ENCODE data around the gene HSPB7. TPM values are rescaled to one million over a fixed set of nuclear protein-coding genes. Genes with fewer than 3 reads are reported as not detected.

The HSPB7 gene
- total and polyA plus RNA-seq, 2 of the 8 experiments (the other 6 are each of a cell fraction or from before 2014, with no cell fraction given): not detected

DNA sequence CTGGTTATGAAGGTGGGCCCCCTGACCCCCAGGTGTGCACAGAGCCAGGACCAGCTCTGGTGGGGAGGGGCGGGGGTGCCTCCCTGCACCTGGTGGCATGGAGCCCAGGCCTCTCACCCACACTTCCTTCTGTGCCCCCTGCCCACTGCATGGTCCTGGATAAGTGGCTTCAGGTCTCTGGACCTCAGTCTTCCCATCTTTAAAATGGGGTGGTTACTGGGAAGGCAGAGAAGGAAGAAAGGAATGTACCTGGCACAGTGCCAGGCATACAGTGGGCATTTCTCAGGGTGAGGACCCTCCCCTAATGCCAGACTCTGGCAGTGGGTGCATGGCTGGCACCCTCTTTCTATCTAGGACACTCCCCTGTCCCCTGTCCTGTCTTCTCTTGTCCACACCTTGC lies 11.4 kb upstream of the HSPB7 start:
- H2BK12ac ChIP-seq (ENCODE audit: low read depth, low read length): no peak overlapping the region
- ChIA-PET POLR2A (ENCODE audit: partially characterized antibody) (interaction anchor here (0.9 to 1.8 kb wide), 2 partner anchors 14 to 17 kb away, joined by 3 to 8 read pairs; no protein-coding TSS in a partner anchor), CTCF (ENCODE audit: partially characterized antibody) (interaction anchor here (1.2 to 2.7 kb wide), 2 partner anchors 20 to 21 kb away, joined by 4 to 21 read pairs; no protein-coding TSS in a partner anchor)
- peaks cover 0 to 2% (median under 1%) of the 10 kb centered on the region in 4 experiments; a peak in 3 of 7 replicates for H3K27me3 ChIP-seq (replicated peaks in 1 of 4; ENCODE audit: control insufficient read depth in 3 of 4, extremely low read depth in 1 of 4, insufficient read depth in 3 of 4, low read length in 3 of 4)
- no peak for DNase-seq (ENCODE audit: low read depth in 1 of 2, low spot score in 2 of 2)
- H4K91ac ChIP-seq (replicated peaks; ENCODE audit: insufficient read length, low read length): no peak overlapping the region
- H3K4ac ChIP-seq (replicated peaks; ENCODE audit: insufficient read length, low read depth, low read length): no peak overlapping the region
- no peak overlapping the region for H3K23ac ChIP-seq (ENCODE audit: insufficient read length)
- no peak overlapping the region for H3K4me3 ChIP-seq (ENCODE audit: extremely low read depth in 1 of 4, insufficient read depth in 2 of 4, low read depth in 3 of 4, low read length in 4 of 4)
- H2BK120ac ChIP-seq (replicated peaks; ENCODE audit: low read depth, low read length): no peak overlapping the region
- H2AK5ac ChIP-seq (ENCODE audit: low read depth, low read length): no peak overlapping the region
- no peaks in the 10 kb centered on the region for H3K36me3 ChIP-seq (ENCODE audit: control insufficient read depth in 2 of 4, insufficient read depth in 4 of 4, low read length in 3 of 4)
- H2BK20ac ChIP-seq (ENCODE audit: low read length): no peak overlapping the region
- no peak overlapping the region for H3K4me2 ChIP-seq (ENCODE audit: insufficient read depth in 1 of 2, low read depth in 2 of 2, low read length in 2 of 2)
- 80% methylated on average over 1 of the region's 1 CpG; no CpG with 5 or more reads in 1 of the 2 experiments for WGBS, 2 experiments (ENCODE audit: extremely low coverage in 1 of 2, insufficient coverage in 1 of 2, insufficient read length in 1 of 2, insufficient replicate concordance in 2 of 2, low coverage in 1 of 2, low lambda C conversion rate in 2 of 2, missing lambda C conversion rate in 1 of 2)
- no peak overlapping the region for H4K5ac ChIP-seq (ENCODE audit: insufficient read length, low read depth, low read length)
- H2BK5ac ChIP-seq (ENCODE audit: low read depth, low read length): no peak overlapping the region
- no peaks in the 10 kb centered on the region for H3K79me2 ChIP-seq (ENCODE audit: control insufficient read depth in 1 of 2, insufficient read depth in 2 of 2, low read length in 2 of 2)
- TF ChIP-seq EZH2 (IDR thresholded peaks at IDR 0.05; ENCODE audit: low read depth, low read length, severe bottlenecking) (no peak), RFX5 (IDR thresholded peaks at IDR 0.05; ENCODE audit: borderline replicate concordance, low read depth, low read length) (no peak), SUZ12 (IDR thresholded peaks at IDR 0.05; ENCODE audit: low read length) (no peak), SP4 (IDR thresholded peaks at IDR 0.05; ENCODE audit: low read length) (no peak), TCF12 (IDR thresholded peaks at IDR 0.05; ENCODE audit: low read depth, low read length) (no peak), MAFK (IDR thresholded peaks at IDR 0.05; ENCODE audit: low read depth, low read length) (no peak), CHD1 (IDR thresholded peaks at IDR 0.05; ENCODE audit: low read depth, low read length) (no peak), ZNF274 (IDR thresholded peaks at IDR 0.05; ENCODE audit: borderline replicate concordance, extremely low read depth, low read length) (no peak), NANOG (IDR thresholded peaks at IDR 0.05; ENCODE audit: insufficient read depth, low read depth, low read length, poor library complexity, severe bottlenecking) (no peak), SAP30 (IDR thresholded peaks at IDR 0.05; ENCODE audit: insufficient read depth, insufficient replicate concordance, low read length) (no peak), SIRT6 (IDR thresholded peaks at IDR 0.05; ENCODE audit: low read length) (no peak), PHF8 (conservative IDR thresholded peaks at IDR 0.05; ENCODE audit: low read depth, low read length) (no peak), TBP (IDR thresholded peaks at IDR 0.05; ENCODE audit: low read depth, low read length) (no peak)
- no peaks in the 10 kb centered on the region for H3K9me3 ChIP-seq (ENCODE audit: insufficient read depth in 2 of 2, low read depth in 1 of 2, low read length in 1 of 2)
- no peak overlapping the region for H3K56ac ChIP-seq (replicated peaks; ENCODE audit: insufficient read length, low read depth, low read length)
- H3K23me2 ChIP-seq (ENCODE audit: low read depth, low read length): no peaks in the 10 kb centered on the region
- H4K8ac ChIP-seq (ENCODE audit: extremely low read depth, insufficient read depth, low read length): no peak overlapping the region
- no peaks in the 10 kb centered on the region for H4K20me1 ChIP-seq (replicated peaks in 1 of 2; ENCODE audit: control insufficient read depth in 1 of 2, insufficient read depth in 2 of 2, low read length in 2 of 2)
- H3K27ac ChIP-seq (ENCODE audit: low read depth, low read length): no peak overlapping the region
- H2AFZ ChIP-seq (ENCODE audit: low read length): no peak overlapping the region
- H3K4me1 ChIP-seq (replicated peaks in 1 of 4; ENCODE audit: control insufficient read depth in 3 of 4, insufficient read depth in 4 of 4, low read length in 3 of 4): peaks cover 0 to 17% (median 9%) of the 10 kb centered on the region in 4 experiments; a peak in 6 of 7 replicates
- H3K79me1 ChIP-seq (ENCODE audit: low read depth, low read length): no peaks in the 10 kb centered on the region
- H3K14ac ChIP-seq (ENCODE audit: insufficient read length): no peak overlapping the region
- H3K9ac ChIP-seq (replicated peaks in 1 of 4; ENCODE audit: extremely low read depth in 1 of 4, low read depth in 3 of 4, low read length in 3 of 4): no peak overlapping the region
- H2BK15ac ChIP-seq (ENCODE audit: low read length): no peak overlapping the region
- no peak overlapping the region for H3K18ac ChIP-seq (ENCODE audit: extremely low read depth, low read length)
- FAIRE-seq: no peak
